ENCODE data around the gene NDUFS6.

The NDUFS6 gene

DNA sequence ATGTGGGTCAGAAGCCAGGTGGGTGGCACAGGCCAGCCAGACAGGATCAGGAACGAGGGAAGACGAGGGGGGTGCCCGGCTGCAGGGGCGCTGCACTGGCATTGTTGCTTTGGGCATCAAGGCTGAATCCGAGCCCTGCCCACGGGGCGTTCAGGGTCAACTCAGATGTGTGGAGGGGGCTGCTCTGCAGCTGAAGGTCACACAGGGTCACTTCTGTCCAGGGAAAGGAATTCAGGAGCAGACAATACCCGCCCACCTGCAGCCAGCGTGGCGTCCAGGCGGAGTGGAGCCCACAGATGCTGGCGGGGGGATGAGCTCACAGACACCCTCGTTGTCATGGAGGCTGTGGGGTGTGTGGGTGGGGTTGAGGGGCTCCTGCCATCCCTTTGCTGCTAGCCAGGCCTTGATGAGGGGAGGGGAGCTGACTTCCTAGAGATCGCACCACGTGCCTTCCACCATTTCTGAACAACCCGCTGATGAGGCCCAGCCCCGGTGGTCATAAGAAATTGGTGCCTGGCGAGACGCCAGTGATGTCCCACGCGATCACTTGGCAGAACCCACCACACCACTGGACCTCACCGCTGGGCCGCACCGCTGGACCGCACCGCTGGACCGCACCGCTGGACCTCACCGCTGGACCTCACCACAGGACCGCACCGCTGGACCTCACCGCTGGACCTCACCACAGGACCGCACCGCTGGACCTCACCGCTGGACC lies 32.8 kb upstream of the NDUFS6 start:
- ChIA-PET CTCF (no interaction called here), POLR2A (no interaction called here)
- DNase-seq (ENCODE audit: low read depth, low spot score): no peak
- TF ChIP-seq, protein P1, sequence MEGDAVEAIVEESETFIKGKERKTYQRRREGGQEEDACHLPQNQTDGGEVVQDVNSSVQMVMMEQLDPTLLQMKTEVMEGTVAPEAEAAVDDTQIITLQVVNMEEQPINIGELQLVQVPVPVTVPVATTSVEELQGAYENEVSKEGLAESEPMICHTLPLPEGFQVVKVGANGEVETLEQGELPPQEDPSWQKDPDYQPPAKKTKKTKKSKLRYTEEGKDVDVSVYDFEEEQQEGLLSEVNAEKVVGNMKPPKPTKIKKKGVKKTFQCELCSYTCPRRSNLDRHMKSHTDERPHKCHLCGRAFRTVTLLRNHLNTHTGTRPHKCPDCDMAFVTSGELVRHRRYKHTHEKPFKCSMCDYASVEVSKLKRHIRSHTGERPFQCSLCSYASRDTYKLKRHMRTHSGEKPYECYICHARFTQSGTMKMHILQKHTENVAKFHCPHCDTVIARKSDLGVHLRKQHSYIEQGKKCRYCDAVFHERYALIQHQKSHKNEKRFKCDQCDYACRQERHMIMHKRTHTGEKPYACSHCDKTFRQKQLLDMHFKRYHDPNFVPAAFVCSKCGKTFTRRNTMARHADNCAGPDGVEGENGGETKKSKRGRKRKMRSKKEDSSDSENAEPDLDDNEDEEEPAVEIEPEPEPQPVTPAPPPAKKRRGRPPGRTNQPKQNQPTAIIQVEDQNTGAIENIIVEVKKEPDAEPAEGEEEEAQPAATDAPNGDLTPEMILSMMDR (IDR thresholded peaks at IDR 0.05; ENCODE audit: insufficient read depth, low read length, missing control alignments): no peak
- no peak overlapping the region for H3K4me3 ChIP-seq (ENCODE audit: low read depth, low read length)

DNA sequence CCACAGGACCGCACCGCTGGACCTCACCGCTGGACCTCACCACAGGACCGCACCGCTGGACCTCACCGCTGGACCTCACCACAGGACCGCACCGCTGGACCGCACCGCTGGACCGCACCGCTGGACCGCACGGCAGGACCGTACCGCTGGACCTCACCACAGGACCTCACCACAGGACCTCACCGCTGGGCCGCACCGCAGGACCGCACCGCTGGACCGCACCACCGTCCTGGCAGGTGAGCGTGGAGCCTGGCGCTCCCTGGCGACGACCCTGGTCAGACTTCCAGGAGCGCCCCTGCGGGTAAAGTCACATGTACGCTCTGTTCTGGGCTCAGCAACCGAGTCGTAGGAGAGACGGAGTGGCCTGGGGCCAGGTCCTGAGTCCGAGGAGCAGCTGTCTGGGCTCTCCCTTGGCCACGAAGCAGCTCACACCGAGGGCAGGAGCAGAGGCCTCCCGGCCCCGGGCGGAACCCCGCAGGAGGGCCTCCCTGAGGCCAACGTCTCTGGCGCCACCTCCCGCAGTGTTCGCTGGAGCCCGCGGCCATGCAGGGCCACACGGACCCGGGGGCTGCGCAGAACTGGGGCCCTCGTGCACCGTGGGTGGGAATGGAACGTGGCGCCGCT lies 32.1 kb upstream of the NDUFS6 start:
- H3K4me3 ChIP-seq (ENCODE audit: low read depth, low read length): no peak overlapping the region
- ChIA-PET CTCF (no interaction called here), POLR2A (no interaction called here)
- no peak for DNase-seq (ENCODE audit: low read depth, low spot score)
- TF ChIP-seq, protein P1 (IDR thresholded peaks at IDR 0.05; ENCODE audit: insufficient read depth, low read length, missing control alignments): no peak

DNA sequence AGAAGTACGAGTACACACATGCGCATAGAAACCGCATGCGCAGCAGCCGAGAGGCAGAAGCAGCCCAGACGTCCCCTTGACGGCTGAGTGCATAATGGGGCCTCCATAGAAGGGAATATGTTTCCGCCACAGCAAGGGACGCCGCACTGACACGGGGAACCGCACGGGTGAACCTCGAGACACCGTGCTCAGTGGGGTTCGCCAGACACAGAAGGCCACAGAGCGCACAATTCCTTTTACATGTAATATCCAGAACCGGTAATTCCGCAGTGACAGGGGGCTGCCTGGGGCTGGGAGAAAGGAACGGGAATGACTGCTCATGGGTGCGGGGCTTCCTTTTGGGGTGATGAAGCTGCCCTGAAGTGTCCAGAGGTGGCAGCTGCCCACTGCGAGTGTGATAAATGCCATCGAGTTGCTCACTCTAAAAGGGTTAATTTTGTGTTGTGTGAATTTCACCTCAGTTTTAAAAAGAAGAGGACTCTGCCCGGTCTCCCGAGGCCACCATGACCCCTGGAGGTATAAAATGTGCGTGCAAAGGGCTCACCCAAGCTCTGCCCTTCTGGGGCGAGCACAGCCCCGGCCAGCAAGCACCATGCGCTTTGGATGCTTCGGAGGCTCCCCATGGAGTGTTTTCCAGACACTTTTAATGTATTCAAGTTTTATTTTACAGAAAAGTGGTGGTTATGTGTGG lies 31.3 kb upstream of the NDUFS6 start:
- DNase-seq (ENCODE audit: low read depth, low spot score): no peak
- TF ChIP-seq, protein P1 (IDR thresholded peaks at IDR 0.05; ENCODE audit: insufficient read depth, low read length, missing control alignments): no peak
- ChIA-PET POLR2A (no interaction called here), CTCF (no interaction called here)
- H3K4me3 ChIP-seq (ENCODE audit: low read depth, low read length): no peak overlapping the region

DNA sequence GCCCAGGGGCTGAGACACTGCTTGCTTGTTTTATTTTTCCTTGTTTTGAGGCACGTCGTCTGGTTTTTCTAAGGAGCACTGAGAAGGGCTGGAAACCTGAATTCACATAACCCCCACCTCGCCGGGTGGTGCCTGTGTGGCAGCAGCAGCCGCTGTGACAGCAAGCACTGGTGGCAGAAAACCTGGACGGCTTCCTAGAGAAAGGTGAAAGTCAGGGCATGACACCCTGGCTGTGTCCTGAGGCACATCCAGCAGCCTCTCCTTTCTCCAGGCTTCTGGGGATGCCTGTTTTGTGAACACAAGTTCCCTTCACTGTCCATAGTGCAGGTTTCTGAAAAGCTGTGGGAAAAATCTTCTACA lies 30.8 kb upstream of the NDUFS6 start:
- no peak for DNase-seq (ENCODE audit: low read depth, low spot score)
- POLR2A ChIA-PET: no interaction called here
- CTCF ChIA-PET: no interaction called here
- no peak overlapping the region for H3K4me3 ChIP-seq (ENCODE audit: low read depth, low read length)
- TF ChIP-seq, protein P1 (IDR thresholded peaks at IDR 0.05; ENCODE audit: insufficient read depth, low read length, missing control alignments): no peak

DNA sequence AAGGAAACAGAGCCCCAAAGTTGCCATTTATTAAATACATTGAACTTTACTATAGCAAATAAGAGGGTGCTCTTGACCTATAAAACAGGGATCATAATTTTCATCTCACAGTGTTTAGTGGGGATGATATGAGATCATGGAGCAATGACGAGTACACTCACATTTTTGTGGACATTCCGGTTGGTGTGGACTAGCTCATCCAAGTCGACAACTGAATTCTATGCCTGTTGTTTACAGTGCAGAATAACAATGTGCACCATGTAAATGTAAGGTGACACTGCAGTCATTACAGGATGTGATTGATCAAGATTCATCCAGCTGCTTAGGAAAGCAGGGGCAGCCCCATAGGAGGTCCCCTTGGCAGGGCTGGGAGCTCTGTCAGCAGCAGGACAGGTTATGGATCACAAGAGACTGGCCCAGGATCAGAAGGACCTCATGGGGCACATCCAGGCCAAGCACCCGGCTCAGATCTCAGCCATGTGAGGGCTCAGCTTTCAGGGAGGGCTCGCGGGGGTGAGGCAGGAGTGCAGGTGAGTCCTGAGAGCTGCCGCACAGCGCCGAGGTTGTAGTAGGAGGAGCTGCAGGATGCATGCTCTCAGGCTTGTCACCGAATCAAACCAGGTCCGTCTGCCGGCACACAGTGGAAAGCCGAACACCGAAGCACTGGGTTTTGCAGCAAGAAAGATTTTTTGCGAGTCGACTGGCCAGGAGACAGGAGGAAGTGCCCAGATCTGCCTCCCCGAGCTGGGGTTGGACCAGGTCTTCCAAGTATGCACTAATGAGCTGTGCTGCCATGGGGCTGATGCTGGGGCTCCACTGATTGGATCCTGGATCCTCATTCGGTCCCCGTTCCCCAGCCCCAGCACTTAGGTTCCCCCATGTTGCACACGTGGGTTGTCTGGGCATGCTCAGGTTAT lies 29.8 kb upstream of the NDUFS6 start:
- ChIA-PET POLR2A (no interaction called here), CTCF (interaction anchor here (0.9 to 6.2 kb wide), 4 partner anchors 7 to 268 kb away, joined by 3 to 45 read pairs (median 5); partner anchors contain the start of gene MRPL36)
- DNase-seq (ENCODE audit: low read depth, low spot score): no peak
- no peak overlapping the region for H3K4me3 ChIP-seq (ENCODE audit: low read depth, low read length)
- TF ChIP-seq, protein P1 (IDR thresholded peaks at IDR 0.05; ENCODE audit: insufficient read depth, low read length, missing control alignments): no peak
